Thymus (tissue), 11 donors: ENCODE data around the gene NFU1. TPM values are rescaled to one million over a fixed set of nuclear protein-coding genes. Genes with fewer than 3 reads are reported as not detected.
"Not testable (repeated sequence)": the region's sequence is repeated elsewhere in the genome, so short reads cannot be mapped to it uniquely, and the experiment has no call there.

Source experiments
- DNase-seq, 9 donors: peaks; one replicate each; pipeline ENCODE4 v3.0.0-alpha.2; 2013; ENCODE audit warnings: low spot score in 9 of 9, low read depth in 6 of 9, missing footprints in 1 of 9
- H3K27ac ChIP-seq, 2 donors: one replicate each; pipeline ENCODE4 v1.5.1; 2013; ENCODE audit warnings: control low read depth in 1 of 2, low read depth in 1 of 2, low read length in 1 of 2, mild to moderate bottlenecking in 1 of 2, moderate library complexity in 1 of 2
- H3K27me3 ChIP-seq, 2 donors: one replicate each; pipeline ENCODE4 v1.5.1; 2013; ENCODE audit warnings: low read length in 1 of 2; ENCODE audit not compliant: control insufficient read depth in 2 of 2, insufficient read depth in 1 of 2
- H3K36me3 ChIP-seq, 2 donors: one replicate each; pipeline ENCODE4 v1.5.1; 2013; ENCODE audit warnings: low read length in 1 of 2, mild to moderate bottlenecking in 1 of 2, moderate library complexity in 1 of 2; ENCODE audit not compliant: control insufficient read depth in 2 of 2, insufficient read depth in 2 of 2
- H3K4me1 ChIP-seq, 2 donors: one replicate each; pipeline ENCODE4 v1.5.1; 2013; ENCODE audit warnings: low read length in 2 of 2; ENCODE audit not compliant: control insufficient read depth in 2 of 2, insufficient read depth in 2 of 2
- H3K4me3 ChIP-seq, 2 donors: one replicate each; pipeline ENCODE4 v1.5.1; 2013; ENCODE audit warnings: low read length in 2 of 2, control low read depth in 1 of 2, mild to moderate bottlenecking in 1 of 2
- H3K9me3 ChIP-seq, 2 donors: one replicate each; pipeline ENCODE4 v1.5.1; 2013; ENCODE audit warnings: low read length in 1 of 2, mild to moderate bottlenecking in 1 of 2; ENCODE audit not compliant: control insufficient read depth in 2 of 2, insufficient read depth in 1 of 2
- WGBS: extraction: QIAGEN DNeasy Blood & Tissue Kit; methylation state at CpG from one replicate; pipeline ENCODE4 v1.1.7; 2013; 5-methylcytosine and 5-hydroxymethylcytosine counted together
- polyA plus RNA-seq: library from polyadenylated mRNA; stranded (reverse); fragments of 200-250 nt; gene quantifications from one replicate; pipeline ENCODE4 v1.2.3, GENCODE V29; 2013
- total RNA-seq: library from RNA; stranded (reverse); fragments of 120-200 nt; gene quantifications from one replicate; pipeline ENCODE4 v1.2.4, GENCODE V29; 2013
- donor health status: healthy.

Gene NFU1
- total and polyA plus RNA-seq, 2 donors: 42.8 to 77.2 TPM

DNA sequence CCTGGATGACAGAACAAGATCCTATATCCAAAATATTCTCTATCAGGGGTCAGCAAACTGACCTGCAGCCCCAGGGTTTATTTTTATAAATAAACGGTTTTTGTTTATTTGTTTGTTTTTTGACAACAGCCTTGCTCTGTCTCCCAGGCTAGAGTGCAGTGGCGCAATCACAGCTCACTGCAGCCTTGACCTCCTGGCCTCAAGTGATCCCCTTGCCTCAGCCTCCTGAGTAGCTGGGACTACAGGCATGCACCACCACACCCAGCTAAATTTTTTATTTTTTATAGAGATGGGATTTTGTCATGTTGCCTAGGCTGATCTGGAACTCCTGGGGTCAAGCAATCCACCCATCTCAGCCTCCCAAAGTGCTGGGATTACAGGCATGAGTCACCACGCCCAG lies 82.3 kb downstream of the NFU1 start:
- not testable (repeated sequence) for H3K9me3 ChIP-seq, H3K4me1 ChIP-seq, DNase-seq, H3K27ac ChIP-seq, H3K4me3 ChIP-seq, H3K27me3 ChIP-seq
- WGBS: 97% methylated on average over 3 of the region's 3 CpGs
- peaks cover 16 to 44% of the 10 kb centered on the region in 2 donors for H3K36me3 ChIP-seq

DNA sequence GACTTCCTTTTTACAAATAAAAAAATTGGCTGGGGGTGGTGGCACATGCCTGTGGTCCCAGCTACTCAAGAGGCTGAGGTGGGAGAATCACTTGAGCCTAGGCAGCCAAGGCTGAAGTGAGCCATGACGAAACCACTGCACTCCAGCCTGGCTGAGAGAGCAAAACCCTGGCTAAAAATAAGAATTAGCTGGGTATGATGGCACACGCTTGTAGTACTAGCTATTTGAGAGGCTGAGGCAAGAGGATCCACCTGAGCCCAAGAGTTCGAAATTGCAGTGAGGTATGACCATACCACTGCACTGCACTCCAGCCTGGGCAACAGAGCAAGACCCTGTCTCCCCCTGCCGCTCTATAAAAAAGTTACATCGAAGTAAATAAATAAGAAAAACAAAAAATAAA lies 83.9 kb downstream of the NFU1 start:
- Histone ChIP-seq H3K4me3 (no peak overlapping the region), H3K4me1 (no peaks in the 10 kb centered on the region), H3K36me3 (peaks cover 23 to 50% of the 10 kb centered on the region in 2 donors), H3K27me3 (no peaks in the 10 kb centered on the region), H3K27ac (no peak overlapping the region), H3K9me3 (no peaks in the 10 kb centered on the region)
- DNase-seq: no peak
- WGBS: 98% methylated on average over 5 of the region's 5 CpGs

DNA sequence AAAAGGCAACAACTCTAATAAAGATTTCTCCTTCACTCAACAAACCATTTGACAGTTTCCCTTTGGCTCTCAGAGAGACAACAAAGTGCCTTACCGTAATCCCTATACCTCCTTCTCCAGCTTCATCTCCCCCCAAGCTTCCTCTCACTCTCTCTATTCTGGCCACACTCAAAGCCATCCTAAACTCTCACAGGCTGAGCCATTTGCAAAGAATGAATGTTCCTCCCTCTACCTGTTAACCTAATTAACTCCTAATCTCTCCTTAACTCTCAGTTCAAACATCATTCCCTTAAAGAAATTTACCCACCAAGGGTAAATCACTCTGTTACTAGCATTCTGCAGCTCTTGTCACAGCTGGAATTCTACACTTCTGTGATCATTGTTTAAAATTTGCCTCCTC lies 88.5 kb downstream of the NFU1 start:
- Histone ChIP-seq H3K4me3 (no peak overlapping the region), H3K36me3 (peaks cover 27 to 55% of the 10 kb centered on the region in 2 donors), H3K27me3 (no peaks in the 10 kb centered on the region), H3K9me3 (no peaks in the 10 kb centered on the region), H3K4me1 (no peaks in the 10 kb centered on the region), H3K27ac (no peak overlapping the region)
- WGBS: 96% methylated on average over 1 of the region's 1 CpG
- DNase-seq: no peak

Other genes with a start within 250 kb of the NFU1 start
- gene GFPT1, start 50.2 kb downstream of the NFU1 start, total RNA-seq: 8.8 TPM
- 7.0 TPM for gene GFPT1, start 50.2 kb downstream of the NFU1 start, polyA plus RNA-seq
- gene AAK1, start 206.3 kb upstream of the NFU1 start, total RNA-seq: 17.4 TPM
- gene AAK1, start 206.3 kb upstream of the NFU1 start, polyA plus RNA-seq: 26.6 TPM